GM12878 (cell line): ENCODE data around the gene KIAA1217. TPM values are rescaled to one million over a fixed set of nuclear protein-coding genes. Genes with fewer than 3 reads are reported as not detected.

Experiments
- ATAC-seq: fragments of 200-7000 bp; cut with Tn5 transposase; 3 replicates; pipeline ENCODE4 v1.9.1; 2020; ENCODE audit warnings: mild to moderate bottlenecking, moderate library complexity
- BruUV-seq: library from RNA; stranded (reverse); fragments of 400-500 nt; replicated peaks from 2 replicates; lab custom pipeline; 2021; lab: Mats Ljungman, UMichigan
- CTCF ChIA-PET: fragments of 300-600 bp; sonication (Branson Sonifier 250); formaldehyde crosslinking; extraction: SDS; loops from one replicate; lab custom pipeline; 2021; ENCODE audit warnings: inconsistent platforms; lab: Yijun Ruan, JAX
- POLR2A ChIA-PET: fragments of 350-600 bp; formaldehyde crosslinking; extraction: SDS; loops from one replicate; lab custom pipeline; 2021; ENCODE audit warnings: inconsistent platforms; lab: Charles Lee
- RAD21 ChIA-PET: fragments of 300-600 bp; sonication (Branson Sonifier 250); formaldehyde crosslinking; loops from one replicate; lab custom pipeline; 2023; ENCODE audit warnings: antibody characterized with exemption; ENCODE audit not compliant: unreplicated experiment; lab: Charles Lee
- SMC1A ChIA-PET: fragments of 300-600 bp; sonication (Branson Sonifier 250); formaldehyde crosslinking; loops from one replicate; lab custom pipeline; 2023; ENCODE audit not compliant: unreplicated experiment, uncharacterized antibody; lab: Charles Lee
- DNase-seq: peaks from one replicate; pipeline ENCODE4 v3.0.0-alpha.2; 2011; ENCODE audit warnings: low read depth, low spot score
- FAIRE-seq: peaks from 3 replicates; lab custom pipeline; 2011; peaks lifted over from hg19 to GRCh38; lab: Jason Lieb, UNC
- H2AFZ ChIP-seq: 2 replicates; pipeline ENCODE4 v1.6.0; 2011; ENCODE audit warnings: low read depth, low read length, control low read depth; ENCODE audit not compliant: control insufficient read depth
- H3K27ac ChIP-seq: 2 replicates; pipeline ENCODE4 v1.5.1; 2011; ENCODE audit warnings: control low read depth; ENCODE audit not compliant: control insufficient read depth, insufficient read depth
- H3K27me3 ChIP-seq, 2 experiments: replicated peaks in 1 of 2; 2 replicates each; pipeline versions ENCODE4 v1.6.0 to v1.6.1; 2011; ENCODE audit warnings: low read length in 1 of 2; ENCODE audit not compliant: control insufficient read depth in 2 of 2, insufficient read depth in 2 of 2
- H3K36me3 ChIP-seq, 2 experiments: 2 replicates each; pipeline ENCODE4 v1.5.1; 2011; ENCODE audit warnings: low read length in 1 of 2; ENCODE audit not compliant: control insufficient read depth in 2 of 2, insufficient read depth in 2 of 2
- H3K4me1 ChIP-seq: 2 replicates; pipeline ENCODE4 v1.6.1; 2011; ENCODE audit warnings: mild to moderate bottlenecking, low read length, moderate library complexity, mixed read lengths; ENCODE audit not compliant: control insufficient read depth, insufficient read depth
- H3K4me2 ChIP-seq: 2 replicates; pipeline ENCODE4 v1.6.0; 2011; ENCODE audit warnings: control low read depth; ENCODE audit not compliant: control insufficient read depth, insufficient read depth
- H3K4me3 ChIP-seq: fragments of 200-600 bp; sonication (generic); 2 replicates; pipeline ENCODE4 v1.5.1; 2016
- H3K79me2 ChIP-seq: 2 replicates; pipeline ENCODE4 v1.6.0; 2011; ENCODE audit warnings: low read length; ENCODE audit not compliant: control insufficient read depth, insufficient read depth
- H3K9ac ChIP-seq: 2 replicates; pipeline ENCODE4 v1.8.0; 2011; ENCODE audit warnings: low read length, control low read depth, mixed read lengths; ENCODE audit not compliant: control insufficient read depth, insufficient read depth
- H3K9me3 ChIP-seq: replicated peaks from 3 replicates; pipeline ENCODE4 v1.5.1; 2011; ENCODE audit warnings: mild to moderate bottlenecking, low read length; ENCODE audit not compliant: control insufficient read depth, insufficient read depth
- H4K20me1 ChIP-seq: 2 replicates; pipeline ENCODE4 v1.6.0; 2011; ENCODE audit not compliant: control insufficient read depth, insufficient read depth
- DPF2 ChIP-seq: fragments of 450-650 bp; IDR thresholded peaks from 2 replicates; pipeline ENCODE4 v1.6.1; 2017; ENCODE audit warnings: mild to moderate bottlenecking
- NFYA ChIP-seq: IDR thresholded peaks from 2 replicates; pipeline ENCODE4 v1.6.1; 2011; ENCODE audit warnings: low read depth, mild to moderate bottlenecking, low read length, improper control_type of control experiment, borderline replicate concordance
- NR2C1 ChIP-seq: fragments of 450-650 bp; IDR thresholded peaks from 2 replicates; pipeline ENCODE4 v1.6.1; 2017; ENCODE audit warnings: antibody characterized with exemption, mild to moderate bottlenecking, moderate library complexity
- SMC3 ChIP-seq: IDR thresholded peaks from 2 replicates; pipeline ENCODE4 v1.6.1; 2011; ENCODE audit warnings: low read length, improper control_type of control experiment, borderline replicate concordance
- WGBS: methylation state at CpG from one replicate; pipeline ENCODE4 v1.1.6; 2016; ENCODE audit warnings: low lambda C conversion rate; ENCODE audit not compliant: insufficient replicate concordance, insufficient coverage; ENCODE audit errors: missing lambda C conversion rate; 5-methylcytosine and 5-hydroxymethylcytosine counted together
- in situ Hi-C: fragments of 300-500 bp; cut with MboI; formaldehyde crosslinking; loops from 9 replicates; pipeline ENCODE4 v1.14.3; 2018; ENCODE audit warnings: mixed read lengths
- intact Hi-C: fragments of 100-400 bp; cut with micrococcal nuclease; formaldehyde crosslinking; loops from one replicate; pipeline ENCODE4 v1.14.2; 2022; ENCODE audit not compliant: unreplicated experiment
- polyA plus RNA-seq, 11 experiments: library from polyadenylated mRNA; depleted of rRNA in 4 of 11; unstranded in 6 of 11; stranded (reverse) in 5 of 11; fragments of >200 nt; fragmentation: Nextera tagmentation in 4 of 11; fragmentation: Illumina TruSeq in 1 of 11; extraction: Ambion mirVana in 4 of 11; extraction: Trizol in 1 of 11; gene quantifications; 1 replicate in 1 of 11; 2 replicates in 10 of 11; pipeline versions ENCODE4 v1.2.1 to v1.2.3, GENCODE V29; 2011 to 2016; ENCODE audit warnings: inconsistent platforms in 2 of 11, missing spikeins in 2 of 11, low read depth in 1 of 11
- total RNA-seq, 4 experiments: library from RNA; depleted of rRNA in 3 of 4; stranded (reverse); fragments of >200 nt in 3 of 4; fragmentation: Illumina TruSeq in 1 of 4; extraction: Trizol in 1 of 4; gene quantifications; 2 replicates each; pipeline versions ENCODE4 v1.2.1 to v1.2.3, GENCODE V29; 2013 to 2021
- TF ChIP-seq, protein P1 (sequence below): IDR thresholded peaks from 2 replicates; pipeline ENCODE4 v1.6.1; 2011; ENCODE audit warnings: borderline replicate concordance, low read depth, mild to moderate bottlenecking, moderate library complexity, low read length; ENCODE audit not compliant: insufficient read depth, poor library complexity, severe bottlenecking

The KIAA1217 gene
- total and polyA plus RNA-seq, 10 of the 15 experiments (the other 5 are each of a cell fraction or from before 2014, with no cell fraction given): 0.57 to 3.8 (median 2.1) TPM

DNA sequence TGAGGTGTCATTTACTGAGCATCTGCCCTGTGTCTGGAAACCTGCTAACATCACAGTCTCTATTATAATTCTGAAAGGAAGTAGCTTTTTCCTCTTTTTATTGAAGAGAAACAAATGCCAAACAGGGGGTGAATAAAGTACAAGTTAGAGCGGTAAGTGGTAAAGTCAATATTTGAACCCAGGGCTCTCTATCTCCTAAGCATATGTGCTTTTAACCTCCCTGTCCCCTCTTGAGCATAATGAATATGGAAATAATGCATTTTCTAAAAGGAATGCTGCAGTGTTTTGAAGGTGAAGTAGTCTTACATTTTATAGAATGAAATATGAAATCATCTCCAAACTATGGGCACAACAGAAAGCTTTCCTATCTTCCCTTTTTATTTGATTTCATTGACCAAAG, 196.7 kb downstream of the KIAA1217 start (continued):
- TF ChIP-seq SMC3: no peak
- TF ChIP-seq NFYA: no peak
- no peak for TF ChIP-seq DPF2

DNA sequence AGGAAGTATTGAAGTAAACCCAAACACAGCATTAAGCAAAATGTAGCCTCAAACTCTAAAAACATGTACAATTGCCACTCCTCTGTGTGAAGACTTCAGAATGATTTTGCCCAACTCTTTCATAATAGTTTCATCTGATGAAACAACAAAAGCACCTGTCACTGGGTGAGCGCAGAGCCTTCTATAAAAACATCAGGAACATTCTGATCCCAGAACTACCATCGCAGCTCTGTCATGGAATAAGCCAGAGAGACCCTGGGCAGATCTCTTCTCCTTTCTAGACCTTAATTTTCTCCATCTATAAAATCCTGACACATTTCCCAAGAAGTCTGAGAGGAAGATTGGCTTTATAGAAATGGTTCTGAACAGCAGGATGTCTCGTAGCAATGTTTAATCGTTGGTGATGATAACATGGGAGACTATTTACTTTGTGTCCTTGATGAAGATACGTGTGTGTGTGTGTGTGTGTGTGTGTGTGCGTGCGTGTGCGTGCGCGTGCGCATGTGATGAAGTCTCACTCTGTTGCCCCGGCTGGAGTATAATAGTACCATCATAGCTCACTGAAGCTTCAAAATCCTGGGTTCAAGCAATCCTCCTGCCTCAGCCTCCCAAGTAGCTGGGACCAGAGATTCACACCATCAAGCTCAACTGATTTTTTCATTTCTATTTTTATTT, 198.0 kb downstream of the KIAA1217 start:
- Histone ChIP-seq H2AFZ (no peak overlapping the region), H3K27ac (no peak overlapping the region)
- RAD21 ChIA-PET: interaction anchor here (1.1 kb wide), 1 partner anchor 43 kb away, joined by 3 read pairs; no protein-coding TSS in a partner anchor

More for the DNA sequence above, 198.0 kb downstream of the KIAA1217 start:
- no peak overlapping the region for H3K4me2 ChIP-seq
- ATAC-seq (no peak), FAIRE-seq (no peak), DNase-seq (no peak)
- no peaks in the 10 kb centered on the region for H3K79me2 ChIP-seq
- no peaks in the 10 kb centered on the region for H4K20me1 ChIP-seq
- no peaks in the 10 kb centered on the region for H3K4me1 ChIP-seq
- no TSS peak for BruUV-seq
- TF ChIP-seq, protein P1, sequence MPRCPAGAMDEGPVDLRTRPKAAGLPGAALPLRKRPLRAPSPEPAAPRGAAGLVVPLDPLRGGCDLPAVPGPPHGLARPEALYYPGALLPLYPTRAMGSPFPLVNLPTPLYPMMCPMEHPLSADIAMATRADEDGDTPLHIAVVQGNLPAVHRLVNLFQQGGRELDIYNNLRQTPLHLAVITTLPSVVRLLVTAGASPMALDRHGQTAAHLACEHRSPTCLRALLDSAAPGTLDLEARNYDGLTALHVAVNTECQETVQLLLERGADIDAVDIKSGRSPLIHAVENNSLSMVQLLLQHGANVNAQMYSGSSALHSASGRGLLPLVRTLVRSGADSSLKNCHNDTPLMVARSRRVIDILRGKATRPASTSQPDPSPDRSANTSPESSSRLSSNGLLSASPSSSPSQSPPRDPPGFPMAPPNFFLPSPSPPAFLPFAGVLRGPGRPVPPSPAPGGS: peak; percentile 16
- TF ChIP-seq NR2C1: no peak
- in situ Hi-C loops: no loop called here
- ChIA-PET CTCF (interaction anchor here (1.0 to 1.6 kb wide), 4 partner anchors 10 to 22 kb away, joined by 3 to 5 read pairs (median 4); no protein-coding TSS in a partner anchor), SMC1A (interaction anchor here (0.9 to 2.1 kb wide), 4 partner anchors 12 to 155 kb away, joined by 3 to 5 read pairs (median 4); no protein-coding TSS in a partner anchor), POLR2A (interaction anchor here (0.7 kb wide), 1 partner anchor 11 kb away, joined by 3 read pairs; no protein-coding TSS in a partner anchor)
- WGBS: 54% methylated on average over 12 of the region's 12 CpGs
- no peaks in the 10 kb centered on the region for H3K36me3 ChIP-seq
- intact Hi-C loops: no loop called here
- no peak overlapping the region for H3K9ac ChIP-seq
- no peak overlapping the region for H3K4me3 ChIP-seq
- H3K9me3 ChIP-seq: no peaks in the 10 kb centered on the region
- H3K27me3 ChIP-seq: no peaks in the 10 kb centered on the region
